Sigmoid colon (tissue), 7 donors: ENCODE data around the gene IL6R. TPM values are rescaled to one million over a fixed set of nuclear protein-coding genes. Genes with fewer than 3 reads are reported as not detected.
A peak's percentile ranks its signal among the peaks of the same experiment; 100 is the strongest.

Experiments used
- DNase-seq: peaks from one replicate; pipeline ENCODE4 v3.0.0-alpha.2; 2019
- H3K27ac ChIP-seq, 4 donors: fragments of 200-600 bp; sonication (generic); one replicate each; pipeline ENCODE4 v1.5.1; 2016 to 2019; ENCODE audit warnings: mild to moderate bottlenecking in 1 of 4
- H3K27me3 ChIP-seq, 3 donors: fragments of 200-600 bp; sonication (generic); one replicate each; pipeline ENCODE4 v1.5.1; 2019; ENCODE audit warnings: mild to moderate bottlenecking in 1 of 3
- H3K36me3 ChIP-seq, 4 donors: fragments of 200-600 bp; sonication (generic); one replicate each; pipeline ENCODE4 v1.5.1; 2016 to 2019
- H3K4me1 ChIP-seq, 4 donors: fragments of 200-600 bp; sonication (generic); one replicate each; pipeline ENCODE4 v1.5.1; 2017 to 2019
- H3K4me3 ChIP-seq, 4 donors: fragments of 200-600 bp; sonication (generic); one replicate each; pipeline ENCODE4 v1.5.1; 2017 to 2019; ENCODE audit warnings: mild to moderate bottlenecking in 2 of 4, moderate library complexity in 1 of 4
- H3K9me3 ChIP-seq, 4 donors: fragments of 200-600 bp in 3 of 4; sonication (generic) in 3 of 4; one replicate each; pipeline versions ENCODE4 v1.5.1 to v1.6.1; 2013 to 2019
- EP300 ChIP-seq, 4 donors: sonication (generic); formaldehyde crosslinking; IDR thresholded peaks; one replicate each; pipeline ENCODE4 v1.6.1; 2017; ENCODE audit warnings: antibody characterized with exemption in 4 of 4
- POLR2A ChIP-seq, 2 donors: fragments of 450-650 bp; IDR thresholded peaks; one replicate each; pipeline ENCODE4 v1.6.1; 2016; ENCODE audit warnings: antibody characterized with exemption in 2 of 2, mild to moderate bottlenecking in 2 of 2, moderate library complexity in 2 of 2
- POLR2AphosphoS5 ChIP-seq, 4 donors: sonication (generic); formaldehyde crosslinking; IDR thresholded peaks; one replicate each; pipeline ENCODE4 v1.6.1; 2017; ENCODE audit warnings: antibody characterized with exemption in 4 of 4
- WGBS, 2 donors: extraction: QIAGEN DNeasy Blood & Tissue Kit; methylation state at CpG; one replicate each; pipeline ENCODE4 v1.1.7; 2013; 5-methylcytosine and 5-hydroxymethylcytosine counted together
- intact Hi-C: fragments of 100-400 bp; cut with DNase I; formaldehyde crosslinking; loops from one replicate; pipeline ENCODE4 v1.15.1; 2023
- polyA plus RNA-seq, 3 donors: library from polyadenylated mRNA; stranded (reverse); fragments of 200-250 nt; gene quantifications; one replicate each; pipeline ENCODE4 v1.2.3, GENCODE V29; 2013
- total RNA-seq, 4 donors: library from RNA; depleted of rRNA; stranded (reverse); fragments of >200 nt; gene quantifications; one replicate each; pipeline ENCODE4 v1.1.0, GENCODE V29; 2016
- TF ChIP-seq, protein P1 (sequence below), 4 experiments: fragments of 450-650 bp in 3 of 4; fragments of 200-600 bp in 1 of 4; IDR thresholded peaks; one replicate each; pipeline ENCODE4 v1.5.1; 2016 to 2019; ENCODE audit warnings: antibody characterized with exemption in 4 of 4, mild to moderate bottlenecking in 3 of 4, moderate library complexity in 2 of 4
- donor health status: healthy with polysubstance abuse.
- donor health status: Bipolar disorder and iron deficiency.
- donor health status: healthy.

IL6R gene
- total and polyA plus RNA-seq, 7 donors: 3.0 to 40.2 (median 22.9) TPM

DNA sequence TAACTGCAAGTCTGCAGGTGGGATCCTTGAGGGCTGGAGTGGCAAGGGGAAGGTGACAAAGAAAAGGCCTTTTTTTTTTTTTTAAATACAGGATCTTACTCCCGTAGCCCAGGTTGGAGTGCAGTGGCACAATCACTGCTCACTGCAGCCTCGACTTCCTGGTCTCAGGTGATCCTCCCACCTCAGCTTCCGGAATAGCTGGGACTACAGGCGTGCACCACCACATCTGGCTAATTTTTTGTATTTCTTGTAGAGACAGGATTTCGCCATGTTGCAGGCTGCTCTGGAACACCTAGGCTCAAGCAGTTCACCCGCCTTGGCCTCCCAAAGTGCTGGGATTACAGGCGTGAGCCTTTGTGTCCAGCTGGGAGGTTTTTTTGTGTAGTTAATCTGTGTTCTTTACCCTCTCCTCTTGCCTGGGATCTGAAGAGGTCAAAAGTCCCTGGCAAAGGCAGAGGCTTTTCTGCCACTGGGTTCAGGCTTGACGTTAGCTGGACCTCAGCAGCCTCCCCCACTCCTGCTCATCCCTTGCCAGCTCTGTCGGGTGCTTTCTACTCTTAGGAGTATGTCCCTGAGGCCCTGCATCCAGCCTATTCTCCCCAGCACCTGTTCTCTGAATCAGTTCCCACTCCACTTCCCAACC is 5.2 kb downstream of the IL6R start:
- Histone ChIP-seq H3K36me3 (no peaks in the 10 kb centered on the region), H3K9me3 (no peaks in the 10 kb centered on the region), H3K4me1 (peaks cover 0 to 81% (median 70%) of the 10 kb centered on the region in 4 donors), H3K4me3 (no peak overlapping the region), H3K27me3 (no peaks in the 10 kb centered on the region), H3K27ac (peak overlapping the region; percentile 98 to 99 (median 98))
- TF ChIP-seq, protein P1, sequence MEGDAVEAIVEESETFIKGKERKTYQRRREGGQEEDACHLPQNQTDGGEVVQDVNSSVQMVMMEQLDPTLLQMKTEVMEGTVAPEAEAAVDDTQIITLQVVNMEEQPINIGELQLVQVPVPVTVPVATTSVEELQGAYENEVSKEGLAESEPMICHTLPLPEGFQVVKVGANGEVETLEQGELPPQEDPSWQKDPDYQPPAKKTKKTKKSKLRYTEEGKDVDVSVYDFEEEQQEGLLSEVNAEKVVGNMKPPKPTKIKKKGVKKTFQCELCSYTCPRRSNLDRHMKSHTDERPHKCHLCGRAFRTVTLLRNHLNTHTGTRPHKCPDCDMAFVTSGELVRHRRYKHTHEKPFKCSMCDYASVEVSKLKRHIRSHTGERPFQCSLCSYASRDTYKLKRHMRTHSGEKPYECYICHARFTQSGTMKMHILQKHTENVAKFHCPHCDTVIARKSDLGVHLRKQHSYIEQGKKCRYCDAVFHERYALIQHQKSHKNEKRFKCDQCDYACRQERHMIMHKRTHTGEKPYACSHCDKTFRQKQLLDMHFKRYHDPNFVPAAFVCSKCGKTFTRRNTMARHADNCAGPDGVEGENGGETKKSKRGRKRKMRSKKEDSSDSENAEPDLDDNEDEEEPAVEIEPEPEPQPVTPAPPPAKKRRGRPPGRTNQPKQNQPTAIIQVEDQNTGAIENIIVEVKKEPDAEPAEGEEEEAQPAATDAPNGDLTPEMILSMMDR (IDR thresholded peaks at IDR 0.05): no peak
- TF ChIP-seq POLR2A (IDR thresholded peaks at IDR 0.05): no peak
- TF ChIP-seq POLR2AphosphoS5 (IDR thresholded peaks at IDR 0.05): no peak
- no peak for TF ChIP-seq EP300 (IDR thresholded peaks at IDR 0.05)
- intact Hi-C loops: no loop called here
- DNase-seq: no peak
- WGBS, 2 donors: 82% methylated on average over 9 of the region's 9 CpGs

DNA sequence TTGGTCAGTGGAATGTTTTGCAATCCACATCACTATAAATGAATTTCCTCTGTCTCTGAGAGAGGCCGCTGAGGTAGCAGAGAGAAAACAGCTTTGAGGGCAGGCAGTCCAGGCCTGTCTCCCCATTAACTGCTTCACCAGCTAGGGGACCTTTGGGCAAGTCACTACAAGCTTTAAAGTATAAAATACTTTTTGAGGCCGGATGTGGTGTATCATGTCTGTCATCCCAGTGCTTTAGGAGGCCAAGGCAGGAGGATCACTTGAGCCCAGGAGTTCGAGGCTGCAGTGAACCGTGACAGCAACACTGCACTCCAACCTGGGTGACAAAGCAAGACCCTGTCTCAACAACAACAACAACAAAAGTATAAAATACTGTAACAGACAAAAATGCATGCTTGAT is 6.4 kb downstream of the IL6R start:
- no peak for DNase-seq
- peak overlapping the region; percentile 98 to 99 (median 98) for H3K27ac ChIP-seq

DNA sequence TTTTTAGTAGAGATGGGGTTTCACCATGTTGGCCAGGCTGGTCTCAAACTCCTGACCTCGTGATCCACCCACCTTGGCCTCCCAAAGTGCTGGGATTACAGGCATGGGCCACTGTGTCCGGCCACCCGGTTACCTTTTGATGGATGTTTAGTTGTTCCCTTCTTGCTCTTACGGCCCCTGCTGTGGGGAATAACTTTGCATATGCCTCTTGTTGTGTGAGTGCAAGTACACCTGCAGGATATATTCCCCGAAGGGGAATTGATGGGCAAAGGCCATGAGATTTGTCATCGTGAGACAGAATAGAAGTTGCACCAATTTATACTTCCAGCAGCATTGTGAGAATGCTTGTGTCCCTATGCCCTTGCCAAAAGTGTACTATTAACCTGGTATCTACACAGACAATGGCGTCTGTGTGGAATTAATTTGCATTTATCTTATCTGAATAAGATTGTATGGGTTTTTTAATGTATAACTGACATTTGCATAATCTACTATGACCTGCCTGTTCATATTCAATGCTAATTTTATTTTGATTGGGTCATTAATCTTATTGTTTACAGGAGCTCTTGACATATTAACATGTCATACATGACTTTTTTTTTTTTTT is 8.1 kb downstream of the IL6R start:
- Histone ChIP-seq H3K27ac (peak overlapping the region; percentile 3 to 99 (median 72)), H3K36me3 (no peaks in the 10 kb centered on the region), H3K9me3 (no peaks in the 10 kb centered on the region), H3K27me3 (no peaks in the 10 kb centered on the region), H3K4me1 (peaks cover 0 to 92% (median 73%) of the 10 kb centered on the region in 4 donors), H3K4me3 (no peak overlapping the region)
- 79% methylated on average over 7 of the region's 7 CpGs for WGBS, 2 donors
- intact Hi-C loops: no loop called here
- no peak for TF ChIP-seq POLR2AphosphoS5 (IDR thresholded peaks at IDR 0.05)
- TF ChIP-seq EP300 (IDR thresholded peaks at IDR 0.05): no peak
- TF ChIP-seq, protein P1 (IDR thresholded peaks at IDR 0.05): no peak
- TF ChIP-seq POLR2A (IDR thresholded peaks at IDR 0.05): no peak
- no peak for DNase-seq

More for the DNA sequence above, 6.4 kb downstream of the IL6R start:
- intact Hi-C loops: no loop called here
- H3K4me1 ChIP-seq: peaks cover 0 to 92% (median 74%) of the 10 kb centered on the region in 4 donors
- 91 to 95% methylated on average over 4 of the region's 4 CpGs for WGBS, 2 donors
- H3K4me3 ChIP-seq: no peak overlapping the region
- no peaks in the 10 kb centered on the region for H3K9me3 ChIP-seq
- H3K36me3 ChIP-seq: no peaks in the 10 kb centered on the region
- no peaks in the 10 kb centered on the region for H3K27me3 ChIP-seq
- TF ChIP-seq POLR2A (IDR thresholded peaks at IDR 0.05): no peak
- TF ChIP-seq EP300 (IDR thresholded peaks at IDR 0.05): no peak
- no peak for TF ChIP-seq POLR2AphosphoS5 (IDR thresholded peaks at IDR 0.05)
- TF ChIP-seq, protein P1 (IDR thresholded peaks at IDR 0.05): no peak

DNA sequence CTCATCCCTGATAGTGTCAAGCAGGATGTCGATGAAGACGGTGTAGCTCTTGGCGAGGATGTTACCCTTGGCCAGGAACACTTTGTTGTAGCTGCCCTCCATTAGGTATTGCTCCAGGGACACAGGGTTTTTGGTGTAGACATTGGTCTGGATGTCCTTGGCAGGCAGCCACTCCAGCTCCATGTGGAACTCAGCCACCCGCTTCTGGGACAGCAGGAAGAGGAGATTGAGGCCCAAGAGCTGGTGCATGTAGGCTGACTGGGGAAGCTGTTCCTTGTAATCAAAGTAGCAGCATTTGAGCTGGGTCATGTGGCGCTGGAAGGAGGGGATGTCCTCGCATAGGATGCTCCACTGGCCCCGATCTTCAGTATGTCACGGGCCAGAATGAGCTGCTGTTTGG is 9.5 kb downstream of the IL6R start:
- Histone ChIP-seq H3K4me3 (no peak overlapping the region), H3K36me3 (no peaks in the 10 kb centered on the region), H3K9me3 (no peaks in the 10 kb centered on the region), H3K27me3 (no peaks in the 10 kb centered on the region), H3K27ac (peak overlapping the region; percentile 45 to 99 (median 78)), H3K4me1 (peaks cover 0 to 92% (median 73%) of the 10 kb centered on the region in 4 donors)
- 94% methylated on average over 8 of the region's 8 CpGs for whole genome bisulfite sequencing, 2 donors
- TF ChIP-seq POLR2AphosphoS5 (IDR thresholded peaks at IDR 0.05): peak in 1 of 4 donors; percentile 32
- TF ChIP-seq POLR2A (IDR thresholded peaks at IDR 0.05): no peak
- TF ChIP-seq, protein P1 (IDR thresholded peaks at IDR 0.05): no peak
- no peak for TF ChIP-seq EP300 (IDR thresholded peaks at IDR 0.05)
- intact Hi-C loops: no loop called here
- peak; percentile 85 for DNase-seq
